Measurements from ENCODE around the gene AMN1.
"Not testable (repeated sequence)": the region's sequence is repeated elsewhere in the genome, so short reads cannot be mapped to it uniquely, and the experiment has no call there.

The AMN1 gene

DNA sequence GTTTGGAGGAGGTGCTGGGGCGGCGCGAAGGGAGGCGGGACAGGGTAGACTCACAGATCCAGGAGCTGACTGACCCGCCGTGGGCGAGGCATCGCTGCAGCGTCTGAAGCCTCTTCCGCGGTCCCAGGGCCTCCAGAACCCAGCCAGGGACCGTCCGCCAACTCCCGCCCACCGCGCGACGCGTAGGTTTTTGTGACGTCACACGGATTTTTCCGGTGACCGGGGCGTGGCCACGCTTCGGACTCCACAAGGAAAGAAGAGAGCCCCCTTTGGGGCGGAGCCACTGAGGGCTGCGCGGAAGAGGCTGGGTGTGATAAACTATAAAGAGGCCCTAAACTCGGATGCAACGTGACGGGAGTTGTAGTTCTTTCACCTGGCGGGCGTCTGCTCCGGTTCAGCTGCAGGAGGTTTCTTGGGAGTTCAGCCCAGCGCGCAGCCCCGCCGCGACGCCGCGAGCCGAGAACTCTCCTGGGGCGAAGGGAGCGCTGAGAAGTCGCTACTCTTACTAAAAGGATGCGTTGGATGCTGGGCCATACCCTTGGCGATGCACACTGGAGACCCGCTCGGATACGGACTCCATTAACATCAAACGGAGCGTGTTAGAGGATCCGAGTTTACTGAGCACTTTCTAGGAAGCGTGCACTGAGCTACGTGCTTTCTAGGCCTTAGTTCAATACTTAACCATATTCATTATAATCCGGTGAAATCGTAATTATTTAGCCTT lies at the start of gene AMN1:
Gene AMN1, minus strand, starts transcription at position 105 of the 724 bp plus-strand sequence. Its CDS starts 13 bp downstream, at position 92.
- DNase-seq: peak; percentile 98

DNA sequence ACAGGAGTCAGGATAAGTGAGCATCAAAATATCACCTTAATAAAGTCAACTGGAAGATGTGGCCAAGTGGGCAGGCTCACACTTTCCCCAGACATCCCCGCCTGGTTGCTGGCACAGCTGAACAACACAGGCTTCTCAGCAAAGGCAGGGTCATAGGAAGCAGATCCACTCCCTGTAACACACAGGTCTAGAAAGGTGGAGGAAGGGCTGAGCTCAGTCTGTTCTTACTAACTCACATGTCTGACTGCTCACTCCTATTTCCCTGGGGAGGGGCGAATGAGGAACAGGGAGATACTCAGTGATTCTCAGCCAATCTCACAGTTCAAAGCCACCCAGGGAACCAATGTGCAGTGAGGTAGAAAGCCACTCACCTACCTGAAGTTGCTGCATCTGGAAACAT lies 45.0 kb upstream of the AMN1 start:
- no peak for DNase-seq

DNA sequence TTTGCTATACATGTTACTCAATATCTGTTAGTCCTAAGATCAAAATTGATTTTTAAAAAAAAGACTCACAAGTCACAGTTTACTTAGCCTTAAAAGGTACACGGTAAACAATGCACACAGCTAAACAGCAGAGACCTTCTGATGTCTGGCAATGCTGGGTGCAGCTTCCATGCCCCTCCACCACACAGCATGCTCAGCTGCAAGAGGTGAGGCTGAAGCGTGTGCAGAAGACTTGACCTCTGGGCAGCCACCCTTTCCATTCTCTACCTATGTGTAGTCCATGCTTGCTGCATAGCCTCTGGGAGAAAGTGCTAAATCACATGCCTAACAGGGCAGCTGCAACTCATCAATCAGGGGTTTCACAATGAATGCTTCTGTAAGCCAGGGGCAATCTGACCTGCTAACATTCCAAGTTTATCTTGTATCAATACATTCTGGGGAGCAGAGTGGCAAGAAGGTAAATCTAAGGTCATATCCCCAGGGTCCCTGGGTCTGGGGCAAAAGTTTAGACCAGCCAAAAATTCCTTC lies 44.5 kb upstream of the AMN1 start:
- no peak for DNase-seq

DNA sequence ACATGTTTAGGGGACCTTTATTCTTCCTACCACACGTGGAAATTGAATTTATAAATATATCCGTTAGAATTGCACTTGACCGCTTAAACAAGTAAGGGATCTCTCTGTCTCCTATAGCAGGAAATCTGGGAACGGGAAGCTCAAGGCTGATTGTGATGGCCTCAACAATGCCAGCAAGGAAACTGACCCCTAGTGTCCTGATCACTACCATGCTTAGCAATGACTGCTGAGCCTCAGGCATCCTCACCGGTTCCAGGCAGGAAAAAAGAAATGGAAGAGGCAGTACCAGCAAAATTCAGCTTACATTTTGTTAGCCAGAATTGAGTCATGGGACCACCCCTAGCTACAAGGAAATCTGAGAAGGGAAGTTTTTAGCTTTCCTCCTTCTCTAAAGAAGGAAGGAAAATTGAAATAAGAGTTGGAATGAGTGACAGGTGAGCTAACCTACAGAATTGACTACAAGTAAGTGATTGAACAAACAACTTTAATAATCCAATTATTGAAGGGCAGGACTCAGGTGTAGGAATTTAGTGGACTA lies 43.9 kb upstream of the AMN1 start:
- no peak for DNase-seq

DNA sequence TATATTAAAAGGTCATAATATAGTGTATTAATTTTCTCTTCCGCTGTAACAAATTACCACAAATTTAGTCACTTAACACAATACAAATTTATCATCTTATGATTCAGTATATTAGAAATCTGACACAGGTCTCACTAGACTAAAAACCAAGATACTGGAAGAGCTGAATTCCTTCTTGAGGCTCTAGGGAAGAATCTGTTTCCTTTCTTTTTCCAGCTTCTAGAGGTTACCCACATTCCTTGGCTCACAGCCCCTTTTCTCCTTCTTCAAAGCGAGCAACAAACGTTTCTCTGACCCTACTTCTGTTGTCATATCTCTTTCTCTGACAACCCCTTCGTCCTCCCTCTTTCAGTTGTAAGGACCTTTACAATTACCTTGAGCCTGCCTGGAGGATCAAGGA lies 43.4 kb upstream of the AMN1 start:
- no peak for DNase-seq

DNA sequence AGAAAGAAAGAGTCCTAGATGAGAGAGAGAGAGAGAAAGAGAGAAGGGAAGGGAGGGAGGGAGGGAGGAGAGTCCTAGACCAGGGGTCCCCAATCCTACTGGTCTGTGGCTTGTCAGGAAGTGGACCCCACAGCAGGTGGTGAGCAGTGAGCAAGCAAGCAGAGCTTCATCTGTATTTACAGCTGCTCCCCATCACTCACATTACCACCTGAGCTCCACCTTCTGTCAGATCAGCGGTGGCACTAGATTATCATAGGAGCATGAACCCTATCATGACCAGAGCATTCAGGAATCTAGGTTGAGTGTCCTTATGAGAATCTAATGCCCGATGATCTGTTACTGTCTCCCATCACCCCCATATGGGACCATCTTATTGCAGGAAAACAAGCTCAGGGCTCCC lies 39.2 kb upstream of the AMN1 start:
- no peak for DNase-seq

DNA sequence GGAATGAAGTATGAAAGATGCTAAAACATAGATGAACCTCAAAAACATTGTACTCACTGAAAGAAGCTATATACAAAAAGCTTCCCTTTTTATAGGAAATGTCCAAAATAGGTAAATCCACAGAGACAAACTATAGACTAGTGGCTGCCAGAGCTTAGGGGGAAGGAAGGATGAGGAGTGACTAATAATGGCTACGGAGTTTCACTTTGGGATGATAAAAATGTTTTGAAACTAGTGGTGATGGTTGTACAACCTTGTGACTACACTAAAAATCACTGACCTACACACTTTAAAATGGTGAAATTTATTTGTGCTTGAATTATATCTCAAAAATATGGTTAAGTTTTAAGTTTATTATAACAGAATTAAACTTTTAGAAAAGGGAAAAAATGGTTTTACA lies 37.1 kb upstream of the AMN1 start:
- no peak for DNase-seq

DNA sequence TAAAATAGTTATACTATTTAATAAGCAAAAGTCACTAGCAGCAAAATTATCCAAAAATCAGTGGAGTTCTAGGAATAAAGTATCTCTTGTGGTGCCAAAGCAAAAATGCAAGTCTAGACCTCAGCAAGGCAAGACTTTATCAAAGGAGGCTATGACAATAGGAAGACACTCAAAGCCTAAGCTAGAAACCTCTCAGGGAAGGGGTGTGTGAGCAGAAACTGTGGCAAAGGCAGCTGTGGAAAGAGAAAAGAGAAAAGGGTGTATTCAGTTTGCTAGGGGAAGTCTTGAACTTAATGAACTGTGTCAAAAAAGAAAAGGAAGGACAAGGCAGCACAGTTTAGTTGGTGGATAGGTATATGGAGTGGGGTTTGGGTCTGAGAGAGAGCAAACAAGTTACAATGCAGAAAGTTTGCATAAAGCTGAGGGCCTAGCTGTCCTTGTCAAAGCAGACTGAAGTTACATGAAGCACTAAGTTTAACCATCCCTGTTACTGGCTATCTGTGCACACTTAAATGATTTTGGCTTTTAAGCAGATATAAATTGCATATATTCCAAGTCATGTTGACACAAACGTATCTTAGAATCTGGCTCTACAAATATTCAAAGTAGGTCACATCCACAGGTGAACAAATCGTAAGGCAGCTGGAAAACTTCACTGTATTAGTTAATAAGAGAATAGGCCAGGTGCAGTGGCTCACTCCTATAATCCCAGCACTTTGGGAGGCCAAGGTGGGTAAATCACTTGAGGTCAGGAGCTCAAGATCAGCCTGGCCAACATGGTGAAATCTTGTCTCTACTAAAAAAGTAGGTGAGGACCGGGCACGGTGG lies 31.0 kb upstream of the AMN1 start:
- DNase-seq: no peak

DNA sequence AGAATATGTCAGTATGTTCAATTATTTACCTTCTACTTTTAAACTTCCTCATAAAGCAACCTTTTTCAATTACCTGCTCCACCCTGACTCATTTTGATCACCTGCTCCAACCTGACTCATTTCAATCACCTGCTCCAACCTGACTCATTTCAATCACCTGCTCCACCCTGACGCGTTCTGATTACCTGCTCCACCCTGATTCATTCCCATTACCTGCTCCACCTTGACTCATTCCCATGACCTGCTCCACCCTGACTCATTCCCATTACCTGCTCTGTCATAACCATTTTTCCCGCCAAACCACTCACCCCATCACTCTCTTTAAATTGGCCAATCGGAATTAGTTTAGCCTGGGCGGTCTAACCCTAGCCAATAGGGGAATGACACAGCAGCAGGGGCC lies 29.5 kb upstream of the AMN1 start:
- not testable (repeated sequence) for DNase-seq

DNA sequence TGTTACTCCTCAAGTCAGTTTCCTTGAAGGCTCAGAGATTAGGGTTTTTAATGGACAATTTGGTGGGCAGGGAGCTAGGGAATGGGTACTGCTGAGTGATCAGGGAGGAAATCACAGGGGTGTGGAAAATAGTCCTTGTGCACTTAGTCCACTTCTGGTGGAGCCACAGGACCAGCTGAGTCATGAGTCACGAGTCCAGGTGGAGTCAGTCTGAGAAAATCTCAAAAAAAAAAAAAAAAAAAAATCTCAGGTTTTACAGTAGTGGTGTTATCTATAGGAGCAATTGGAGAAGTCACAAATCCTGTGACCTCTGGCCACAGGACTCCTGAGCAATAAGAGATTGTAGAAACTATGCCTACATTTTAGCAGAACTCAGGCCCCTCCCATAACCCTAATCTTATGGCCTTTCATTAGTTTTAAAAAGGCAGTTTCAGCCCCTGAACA lies 28.2 kb upstream of the AMN1 start:
- no peak for DNase-seq

DNA sequence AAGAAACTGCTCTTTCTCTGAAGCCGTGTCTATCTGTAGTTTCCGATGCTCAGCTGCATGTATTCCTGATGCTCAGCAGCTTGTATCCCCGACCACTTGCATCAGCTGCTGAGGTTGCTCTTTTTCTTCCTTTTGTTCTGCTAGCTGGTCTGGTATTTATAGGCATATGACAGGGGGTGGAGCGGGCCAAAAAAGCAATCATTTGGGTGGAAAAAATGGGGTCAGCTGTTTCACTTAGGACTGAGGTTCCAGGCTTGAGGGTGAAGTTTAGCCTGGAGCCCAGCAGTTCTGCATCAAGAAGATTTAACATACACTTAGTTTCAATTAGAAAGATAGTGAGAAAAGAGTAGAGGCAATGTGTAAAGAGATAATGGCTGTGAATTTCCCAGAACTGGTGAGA lies 23.6 kb upstream of the AMN1 start:
- DNase-seq: no peak

DNA sequence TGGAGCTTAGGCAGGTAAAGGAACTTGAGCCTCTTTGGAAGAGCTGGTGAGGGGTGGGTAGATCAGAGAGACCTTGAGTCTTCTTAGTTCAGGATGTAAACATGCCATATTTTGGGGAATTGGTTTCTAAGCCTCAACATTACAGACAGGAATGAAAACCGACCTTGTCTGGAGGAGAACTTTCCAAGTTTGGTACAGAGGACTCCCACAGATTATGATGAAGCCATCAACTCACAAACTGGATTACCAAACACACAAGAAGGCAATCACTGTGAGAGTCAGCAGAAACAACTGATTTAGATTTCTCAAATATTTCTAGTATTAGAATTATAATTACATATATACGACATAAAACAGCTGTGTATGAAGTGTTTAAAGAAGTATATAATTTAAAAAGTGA lies 22.3 kb upstream of the AMN1 start:
- no peak for DNase-seq

DNA sequence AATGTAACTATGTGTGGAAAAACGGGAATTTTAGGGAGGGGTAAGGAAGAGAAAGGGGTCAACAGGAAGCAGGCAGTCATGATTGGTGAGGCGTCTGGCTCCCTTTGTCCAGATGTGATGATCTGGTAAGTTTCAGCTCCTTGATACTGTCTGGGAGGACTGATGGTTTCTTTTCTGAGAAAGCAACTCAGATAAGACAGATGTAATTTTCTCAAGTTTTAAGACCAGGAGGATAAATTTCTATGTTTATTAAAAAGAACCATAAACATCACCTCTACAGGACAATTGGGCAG lies 21.9 kb upstream of the AMN1 start:
- no peak for DNase-seq

DNA sequence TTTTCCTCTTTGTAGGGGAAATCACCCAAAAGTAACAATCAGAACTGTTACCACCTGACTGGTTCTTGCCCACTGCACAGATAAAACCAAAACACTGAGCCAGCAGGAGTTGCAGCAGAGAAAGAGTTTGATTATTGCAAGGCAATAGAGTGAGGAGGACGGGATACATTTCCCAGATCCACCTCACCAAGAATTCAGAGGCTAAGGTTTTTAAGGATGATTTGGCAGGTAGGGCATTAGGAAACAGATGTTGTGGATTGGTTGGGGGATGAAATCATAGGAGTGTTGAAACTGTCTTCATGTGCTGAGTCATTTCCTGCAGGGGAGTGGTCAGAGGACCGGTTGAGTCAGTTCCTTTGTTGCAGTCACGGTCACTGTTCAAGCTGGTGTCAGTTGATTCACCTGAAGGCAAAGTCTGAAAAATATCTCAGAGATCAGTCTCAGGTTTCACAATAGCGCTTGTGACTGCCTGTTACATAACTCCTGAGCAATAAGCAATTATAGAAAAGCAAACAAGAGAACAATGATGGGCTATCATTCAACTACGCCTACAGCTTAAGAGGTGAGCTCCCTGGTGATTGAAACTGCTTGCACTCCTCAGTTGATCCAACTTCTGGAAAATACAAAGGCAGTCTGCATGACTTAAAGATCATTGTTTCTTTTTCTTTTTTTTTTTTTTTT lies 20.3 kb upstream of the AMN1 start:
- peak; percentile 46 for DNase-seq

DNA sequence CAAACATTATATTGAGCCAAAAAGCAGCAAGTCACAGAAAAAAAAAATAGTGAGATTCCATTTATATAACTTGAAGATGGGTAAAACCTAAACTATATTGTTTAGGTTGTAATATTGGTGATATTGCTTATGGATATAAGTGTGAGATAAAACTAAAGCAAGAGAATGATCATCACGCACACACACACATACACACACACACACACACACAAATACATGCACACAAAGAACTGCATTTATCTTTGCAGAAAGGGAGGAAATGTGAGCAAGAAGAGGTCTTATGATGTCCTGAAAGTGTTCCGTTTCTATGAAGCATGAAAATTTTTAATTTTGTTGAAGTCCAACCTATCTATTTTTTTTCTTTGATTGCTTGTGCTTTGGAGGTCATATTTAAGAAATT lies 16.4 kb upstream of the AMN1 start:
- no peak for DNase-seq

DNA sequence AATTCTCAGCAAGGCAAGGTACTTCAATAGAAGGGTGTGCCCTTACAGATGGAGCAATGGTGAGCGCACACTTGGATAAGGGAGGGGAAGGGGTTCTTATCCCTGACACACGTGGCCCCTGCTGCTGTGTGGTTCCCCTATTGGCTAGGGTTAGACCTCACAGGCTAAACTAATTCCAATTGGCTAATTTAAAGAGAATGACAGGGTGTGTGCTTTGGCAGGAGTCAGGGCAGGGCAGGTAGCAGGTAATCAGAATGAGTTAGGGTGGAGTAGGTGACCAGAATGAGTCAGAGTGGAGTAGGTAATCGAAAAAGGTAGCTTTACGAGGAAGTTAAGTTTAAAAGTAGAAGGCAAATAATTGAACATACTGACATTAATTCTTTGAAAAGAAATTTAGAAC lies 15.5 kb upstream of the AMN1 start:
- not testable (repeated sequence) for DNase-seq

DNA sequence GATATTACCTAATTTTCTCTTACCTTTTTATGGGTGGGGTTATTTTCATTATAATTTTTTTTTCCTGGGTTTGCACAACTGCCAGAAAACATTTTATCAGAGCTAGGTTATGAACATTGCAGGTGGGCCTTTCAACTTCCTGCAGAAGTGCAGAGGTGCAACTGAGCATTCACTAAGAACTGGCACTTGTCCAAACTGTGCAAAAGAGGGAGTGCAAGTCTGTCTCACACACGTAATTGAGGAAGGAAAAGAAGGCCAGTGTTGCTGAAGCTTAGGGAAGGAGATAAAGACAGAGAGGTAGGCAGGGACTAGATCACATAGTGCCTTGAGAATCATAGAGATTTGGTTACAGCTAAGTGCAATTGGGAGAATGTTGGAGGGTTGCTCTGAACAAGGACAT lies 14.1 kb upstream of the AMN1 start:
- DNase-seq: no peak

DNA sequence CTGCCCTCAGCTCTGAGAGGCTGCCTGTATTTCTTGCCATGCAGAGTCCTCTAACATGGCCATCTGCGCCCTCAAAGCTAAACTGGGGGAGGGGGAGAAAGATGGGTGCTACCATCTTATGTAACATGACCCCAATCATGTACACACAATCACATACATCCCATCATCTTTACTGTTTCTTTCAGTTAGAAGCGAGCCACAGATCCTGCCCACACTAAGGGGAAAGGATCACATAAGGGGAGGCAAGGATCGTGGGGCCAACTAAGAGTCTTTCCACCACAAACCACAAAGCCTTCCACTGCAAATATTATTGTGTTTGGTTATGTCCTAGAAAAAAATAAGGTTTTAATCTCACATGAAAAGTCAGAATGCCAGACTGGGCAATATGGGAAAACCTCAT lies 11.8 kb upstream of the AMN1 start:
- no peak for DNase-seq

DNA sequence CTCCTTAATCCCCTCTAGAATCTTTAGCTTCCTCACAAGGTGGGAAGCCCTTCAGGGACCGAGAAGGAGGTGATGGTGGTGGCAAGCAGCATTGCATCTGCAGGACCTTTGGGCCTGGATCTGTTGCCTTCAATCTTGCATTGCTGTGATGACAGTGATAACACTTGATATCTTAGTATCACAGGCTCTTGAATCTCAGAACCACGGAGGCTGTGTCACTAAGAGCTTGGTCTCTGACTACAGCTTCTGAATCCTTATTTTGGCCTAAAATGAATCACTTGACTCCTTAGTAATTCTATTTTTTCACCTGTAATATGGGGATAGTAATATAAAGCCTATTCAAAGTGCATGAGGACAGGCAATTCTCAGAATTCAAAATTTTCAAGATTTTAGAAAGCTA lies 8.9 kb upstream of the AMN1 start:
- DNase-seq: no peak

DNA sequence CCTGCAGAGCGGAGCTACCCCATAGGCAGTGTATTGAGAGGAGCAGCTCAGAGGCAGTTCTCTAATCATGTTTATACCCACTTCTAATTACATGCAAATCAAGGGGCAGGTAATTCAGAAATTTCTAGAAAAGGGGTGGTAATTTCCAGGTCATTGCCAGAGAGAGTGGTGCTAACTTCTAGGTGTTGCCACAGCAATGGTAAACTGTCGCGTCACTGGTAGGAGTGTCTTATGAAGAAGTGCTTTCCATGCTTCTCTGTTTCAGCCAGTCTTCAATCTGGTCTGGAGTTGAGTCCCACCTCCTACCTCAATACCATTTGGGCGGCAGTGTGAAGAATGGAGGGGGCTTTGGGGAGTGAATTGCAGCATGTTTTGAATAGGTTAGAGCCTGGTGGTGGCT lies 8.5 kb upstream of the AMN1 start:
- DNase-seq: no peak

DNA sequence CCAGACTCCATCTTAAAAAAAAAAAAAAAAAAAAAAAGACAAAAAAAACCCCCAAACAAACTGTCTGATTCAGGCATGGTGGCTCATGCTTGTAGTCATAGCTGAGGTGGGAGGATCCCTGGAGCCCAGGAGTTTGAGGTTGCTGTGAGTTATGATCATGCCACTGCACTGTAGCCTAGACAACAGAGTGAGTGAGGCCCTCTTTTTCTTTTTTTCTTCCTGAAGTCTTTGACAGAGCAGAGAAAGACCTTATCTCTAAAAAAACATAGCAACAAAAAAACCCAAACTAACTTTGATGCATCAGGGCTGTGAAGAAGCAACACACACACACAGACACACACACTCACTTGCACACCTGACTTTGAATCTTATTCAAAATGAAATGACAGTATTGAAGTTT lies 7.7 kb upstream of the AMN1 start:
- DNase-seq: no peak

DNA sequence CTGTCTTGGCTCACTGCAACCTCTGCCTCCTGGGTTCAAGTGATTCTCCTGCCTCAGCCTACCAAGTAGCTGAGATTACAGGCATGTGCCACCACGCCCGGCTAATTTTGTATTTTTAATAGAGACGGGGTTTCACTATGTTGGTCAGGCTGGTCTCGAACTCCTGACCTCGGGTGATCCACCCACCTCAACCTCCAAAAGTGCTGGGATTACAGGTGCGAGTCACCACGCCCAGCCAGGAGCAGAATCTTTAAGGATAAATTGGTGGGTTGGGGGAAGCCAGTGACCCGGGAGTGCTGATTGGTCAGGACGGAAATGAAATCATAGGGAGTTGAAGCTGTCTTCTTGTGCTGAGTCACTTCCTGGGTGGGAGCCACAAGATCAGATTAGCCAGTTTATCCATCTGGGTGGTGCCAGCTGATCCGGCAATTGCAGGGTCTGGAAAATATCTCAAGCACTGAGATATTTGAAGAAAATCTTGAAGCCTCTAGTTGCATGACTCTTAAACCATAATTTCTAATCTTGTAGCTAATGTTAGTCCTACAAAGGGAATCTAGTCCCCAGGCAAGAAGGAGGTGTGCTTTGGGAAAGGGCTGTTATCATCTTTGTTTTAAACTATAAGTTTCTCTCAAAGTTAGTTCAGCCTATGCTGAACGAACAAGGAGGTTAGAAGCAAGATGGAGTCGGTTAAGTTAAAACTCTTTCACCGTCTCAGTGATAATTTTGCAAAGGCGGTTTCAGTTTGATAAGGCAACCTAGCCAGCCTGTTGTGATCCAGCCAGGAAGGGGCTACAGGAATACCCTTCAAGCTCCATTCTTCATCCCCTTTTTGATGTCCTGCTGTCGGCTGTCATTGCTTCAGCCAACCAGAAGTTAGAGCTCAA lies 5.0 kb upstream of the AMN1 start:
- not testable (repeated sequence) for DNase-seq
